BE2C (cell line): ENCODE results near the gene UGT1A10.

ENCODE experiments used
- DNase-seq: peaks from one replicate; pipeline ENCODE4 v3.0.0-alpha.2; 2020
- H3K27me3 ChIP-seq: fragments of 250-450 bp; sonication (Bioruptor Pico); 2 replicates; pipeline ENCODE4 v1.5.1; 2020; ENCODE audit warnings: mild to moderate bottlenecking
- H3K36me3 ChIP-seq: fragments of 250-450 bp; sonication (Bioruptor Pico); 2 replicates; pipeline ENCODE4 v1.5.1; 2020; ENCODE audit warnings: mild to moderate bottlenecking
- H3K4me1 ChIP-seq: fragments of 250-450 bp; sonication (Bioruptor Pico); 2 replicates; pipeline ENCODE4 v1.5.1; 2020
- H3K4me3 ChIP-seq: 2 replicates; pipeline ENCODE4 v1.5.1; 2011; ENCODE audit warnings: low read depth, low read length
- H3K9me3 ChIP-seq: fragments of 250-450 bp; sonication (Bioruptor Pico); 2 replicates; pipeline ENCODE4 v1.5.1; 2020
- TF ChIP-seq, protein P1 (sequence below): IDR thresholded peaks from 2 replicates; pipeline ENCODE4 v1.5.1; 2012; ENCODE audit warnings: mild to moderate bottlenecking, low read depth, low read length

Gene UGT1A10

GRCh38 chr2:233761040-233761769, 125.0 kb downstream of the UGT1A10 start:
- no peaks in the 10 kb centered on the region for H3K36me3 ChIP-seq
- no peak overlapping the region for H3K4me3 ChIP-seq
- H3K9me3 ChIP-seq, result no peaks in the 10 kb centered on the region
- H3K27me3 ChIP-seq, result peaks cover 10% of the 10 kb centered on the region
- TF ChIP-seq, protein P1, sequence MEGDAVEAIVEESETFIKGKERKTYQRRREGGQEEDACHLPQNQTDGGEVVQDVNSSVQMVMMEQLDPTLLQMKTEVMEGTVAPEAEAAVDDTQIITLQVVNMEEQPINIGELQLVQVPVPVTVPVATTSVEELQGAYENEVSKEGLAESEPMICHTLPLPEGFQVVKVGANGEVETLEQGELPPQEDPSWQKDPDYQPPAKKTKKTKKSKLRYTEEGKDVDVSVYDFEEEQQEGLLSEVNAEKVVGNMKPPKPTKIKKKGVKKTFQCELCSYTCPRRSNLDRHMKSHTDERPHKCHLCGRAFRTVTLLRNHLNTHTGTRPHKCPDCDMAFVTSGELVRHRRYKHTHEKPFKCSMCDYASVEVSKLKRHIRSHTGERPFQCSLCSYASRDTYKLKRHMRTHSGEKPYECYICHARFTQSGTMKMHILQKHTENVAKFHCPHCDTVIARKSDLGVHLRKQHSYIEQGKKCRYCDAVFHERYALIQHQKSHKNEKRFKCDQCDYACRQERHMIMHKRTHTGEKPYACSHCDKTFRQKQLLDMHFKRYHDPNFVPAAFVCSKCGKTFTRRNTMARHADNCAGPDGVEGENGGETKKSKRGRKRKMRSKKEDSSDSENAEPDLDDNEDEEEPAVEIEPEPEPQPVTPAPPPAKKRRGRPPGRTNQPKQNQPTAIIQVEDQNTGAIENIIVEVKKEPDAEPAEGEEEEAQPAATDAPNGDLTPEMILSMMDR, result no peak
- no peaks in the 10 kb centered on the region for H3K4me1 ChIP-seq
- no peak for DNase-seq

DNA sequence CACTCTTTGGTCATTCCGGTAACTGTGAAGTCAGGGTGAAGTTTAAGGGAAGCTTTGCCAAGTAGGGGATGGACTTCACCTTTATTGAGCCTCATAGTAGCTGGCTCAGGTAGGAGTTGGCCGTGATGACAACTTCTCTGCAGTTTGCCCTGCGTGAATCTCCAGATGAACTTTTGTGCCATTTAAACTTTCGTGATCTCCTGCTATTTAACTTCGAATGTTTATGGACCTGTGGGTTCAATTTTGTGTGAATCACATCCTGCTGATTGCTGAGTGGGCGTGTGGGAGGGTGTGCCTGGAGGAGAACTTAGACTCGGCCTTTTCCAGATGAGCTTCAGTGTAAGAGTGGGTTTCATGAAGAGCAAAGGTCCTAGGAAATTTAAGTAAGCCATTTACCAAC, 128.0 kb downstream of the UGT1A10 start:
- Histone ChIP-seq H3K9me3 (no peaks in the 10 kb centered on the region), H3K4me1 (no peaks in the 10 kb centered on the region), H3K36me3 (no peaks in the 10 kb centered on the region), H3K27me3 (peaks cover 26% of the 10 kb centered on the region), H3K4me3 (no peak overlapping the region)
- no peak for DNase-seq
- TF ChIP-seq, protein P1, result no peak

- Histone ChIP-seq H3K36me3 (no peaks in the 10 kb centered on the region), H3K9me3 (no peaks in the 10 kb centered on the region), H3K4me3 (no peak overlapping the region), H3K4me1 (no peaks in the 10 kb centered on the region), H3K27me3 (peaks cover 29% of the 10 kb centered on the region)
- TF ChIP-seq, protein P1, result no peak
- no peak for DNase-seq
These were observed 128.5 kb downstream of the UGT1A10 start for GRCh38 chr2:233764761-233765160.

- Histone ChIP-seq H3K36me3 (no peaks in the 10 kb centered on the region), H3K9me3 (no peaks in the 10 kb centered on the region), H3K4me3 (no peak overlapping the region), H3K27me3 (peaks cover 33% of the 10 kb centered on the region), H3K4me1 (no peaks in the 10 kb centered on the region)
- DNase-seq, result no peak
- TF ChIP-seq, protein P1, result no peak
These were observed 130.2 kb downstream of the UGT1A10 start for GRCh38 chr2:233766416-233766815.

DNA sequence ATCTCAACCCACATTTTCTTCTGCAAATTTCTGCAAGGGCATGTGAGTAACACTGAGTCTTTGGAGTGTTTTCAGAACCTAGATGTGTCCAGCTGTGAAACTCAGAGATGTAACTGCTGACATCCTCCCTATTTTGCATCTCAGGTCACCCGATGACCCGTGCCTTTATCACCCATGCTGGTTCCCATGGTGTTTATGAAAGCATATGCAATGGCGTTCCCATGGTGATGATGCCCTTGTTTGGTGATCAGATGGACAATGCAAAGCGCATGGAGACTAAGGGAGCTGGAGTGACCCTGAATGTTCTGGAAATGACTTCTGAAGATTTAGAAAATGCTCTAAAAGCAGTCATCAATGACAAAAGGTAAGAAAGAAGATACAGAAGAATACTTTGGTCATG, 131.8 kb downstream of the UGT1A10 start:
- H3K4me3 ChIP-seq, result no peak overlapping the region
- peaks cover 31% of the 10 kb centered on the region for H3K27me3 ChIP-seq
- no peak for DNase-seq
- no peaks in the 10 kb centered on the region for H3K36me3 ChIP-seq
- no peaks in the 10 kb centered on the region for H3K4me1 ChIP-seq
- no peaks in the 10 kb centered on the region for H3K9me3 ChIP-seq
- TF ChIP-seq, protein P1, result no peak

DNA sequence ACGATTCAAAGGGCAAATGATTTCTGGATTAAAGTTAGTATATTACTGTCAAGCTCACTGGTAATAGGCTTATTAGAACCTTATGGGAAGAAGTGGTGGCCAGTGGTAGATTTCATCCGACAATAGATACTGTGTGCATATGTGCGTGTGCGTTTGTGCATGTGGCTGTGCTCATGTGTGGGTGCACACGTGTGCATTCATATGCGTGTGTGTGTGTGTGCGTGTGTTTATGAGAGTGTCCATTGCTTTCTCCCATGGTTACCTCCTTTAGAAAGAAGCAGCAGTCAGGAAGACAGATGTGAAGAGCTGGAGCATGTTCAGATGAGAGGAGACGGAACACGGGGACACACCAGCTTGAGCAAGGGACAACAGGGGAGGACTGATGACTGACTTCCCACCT, 133.0 kb downstream of the UGT1A10 start:
- H3K4me1 ChIP-seq, result no peaks in the 10 kb centered on the region
- TF ChIP-seq, protein P1, result no peak
- H3K27me3 ChIP-seq, result peaks cover 23% of the 10 kb centered on the region
- H3K9me3 ChIP-seq, result no peaks in the 10 kb centered on the region
- no peaks in the 10 kb centered on the region for H3K36me3 ChIP-seq
- H3K4me3 ChIP-seq, result no peak overlapping the region
- DNase-seq, result no peak
